NCI-H1417 (cell line): Measurements from ENCODE around the gene CDS2.

Experiments used
- DNase-seq, 3 experiments: peaks; one replicate each; lab custom pipeline; 2025; lab: John Stamatoyannopoulos, UW

Gene CDS2

GRCh38 chr20:5212907-5213487 lies 86.2 kb downstream of the CDS2 start:
- DNase-seq: no peak

- DNase-seq: no peak
These were observed 88.0 kb downstream of the CDS2 start for GRCh38 chr20:5214826-5215225.

GRCh38 chr20:5215672-5216304 lies 89.0 kb downstream of the CDS2 start:
- DNase-seq: no peak

GRCh38 chr20:5216663-5217062 lies 89.9 kb downstream of the CDS2 start:
- no peak for DNase-seq

- DNase-seq: no peak
These were observed 90.8 kb downstream of the CDS2 start for GRCh38 chr20:5217616-5218015.

- DNase-seq: no peak
These were observed 93.7 kb downstream of the CDS2 start for GRCh38 chr20:5220321-5221060.

- no peak for DNase-seq
These were observed 94.2 kb downstream of the CDS2 start for GRCh38 chr20:5221061-5221430.

- peak in 1 of 3 experiments; percentile 72 for DNase-seq
These were observed 96.3 kb downstream of the CDS2 start for GRCh38 chr20:5222919-5223634.

GRCh38 chr20:5230544-5230943 lies 103.7 kb downstream of the CDS2 start:
- DNase-seq: no peak

- DNase-seq: peak in 1 of 3 experiments; percentile 90
These were observed 107.3 kb downstream of the CDS2 start for GRCh38 chr20:5234158-5234557.

- DNase-seq: peak in 1 of 3 experiments; percentile 29
These were observed 108.2 kb downstream of the CDS2 start for GRCh38 chr20:5234978-5235377.
